Transverse colon (tissue), 4 donors: ENCODE results near the gene SLC51A.

Experiments used
- EP300 ChIP-seq: sonication (generic); formaldehyde crosslinking; IDR thresholded peaks from one replicate; pipeline ENCODE4 v1.6.1; 2017; ENCODE audit warnings: antibody characterized with exemption, low read depth
- POLR2A ChIP-seq: fragments of 450-650 bp; IDR thresholded peaks from one replicate; pipeline ENCODE4 v1.6.1; 2016; ENCODE audit warnings: antibody characterized with exemption, mild to moderate bottlenecking, moderate library complexity
- POLR2AphosphoS5 ChIP-seq, 3 donors: sonication (generic); formaldehyde crosslinking; IDR thresholded peaks; one replicate each; pipeline ENCODE4 v1.6.1; 2016; ENCODE audit warnings: antibody characterized with exemption in 3 of 3
- TF ChIP-seq, protein P1 (sequence below), 5 experiments: fragments of 200-600 bp in 3 of 5; fragments of 450-650 bp in 2 of 5; sonication (generic) in 3 of 5; IDR thresholded peaks; 1 replicate in 2 of 5; 2 replicates in 3 of 5; pipeline ENCODE4 v1.5.1; 2016 to 2017; ENCODE audit warnings: antibody characterized with exemption in 5 of 5, inconsistent platforms in 3 of 5, mild to moderate bottlenecking in 2 of 5, moderate library complexity in 1 of 5

DNA sequence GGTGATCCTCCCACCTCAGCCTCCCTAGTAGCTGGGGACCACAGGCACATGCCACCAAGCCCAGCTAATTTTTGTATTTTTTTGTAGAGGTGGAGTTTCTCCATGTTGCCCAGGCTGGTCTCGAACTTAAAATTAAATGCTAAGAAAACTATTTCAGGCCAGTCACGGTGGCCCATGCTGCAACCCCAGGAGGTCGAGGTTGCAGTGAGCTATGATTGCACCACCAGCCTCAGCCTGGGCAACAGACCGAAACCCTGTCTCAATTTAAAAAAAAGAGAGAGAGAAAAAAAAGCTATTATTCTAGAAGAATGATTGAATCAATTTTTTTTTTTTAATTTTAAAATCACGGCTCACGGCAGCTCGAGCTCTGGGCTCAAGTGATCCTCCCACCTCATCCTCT is 4.7 kb downstream of the SLC51A start:
- TF ChIP-seq, protein P1, sequence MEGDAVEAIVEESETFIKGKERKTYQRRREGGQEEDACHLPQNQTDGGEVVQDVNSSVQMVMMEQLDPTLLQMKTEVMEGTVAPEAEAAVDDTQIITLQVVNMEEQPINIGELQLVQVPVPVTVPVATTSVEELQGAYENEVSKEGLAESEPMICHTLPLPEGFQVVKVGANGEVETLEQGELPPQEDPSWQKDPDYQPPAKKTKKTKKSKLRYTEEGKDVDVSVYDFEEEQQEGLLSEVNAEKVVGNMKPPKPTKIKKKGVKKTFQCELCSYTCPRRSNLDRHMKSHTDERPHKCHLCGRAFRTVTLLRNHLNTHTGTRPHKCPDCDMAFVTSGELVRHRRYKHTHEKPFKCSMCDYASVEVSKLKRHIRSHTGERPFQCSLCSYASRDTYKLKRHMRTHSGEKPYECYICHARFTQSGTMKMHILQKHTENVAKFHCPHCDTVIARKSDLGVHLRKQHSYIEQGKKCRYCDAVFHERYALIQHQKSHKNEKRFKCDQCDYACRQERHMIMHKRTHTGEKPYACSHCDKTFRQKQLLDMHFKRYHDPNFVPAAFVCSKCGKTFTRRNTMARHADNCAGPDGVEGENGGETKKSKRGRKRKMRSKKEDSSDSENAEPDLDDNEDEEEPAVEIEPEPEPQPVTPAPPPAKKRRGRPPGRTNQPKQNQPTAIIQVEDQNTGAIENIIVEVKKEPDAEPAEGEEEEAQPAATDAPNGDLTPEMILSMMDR (IDR thresholded peaks at IDR 0.05), result no peak
- TF ChIP-seq POLR2AphosphoS5 (IDR thresholded peaks at IDR 0.05) (no peak), POLR2A (no peak), EP300 (no peak)
